Heart right ventricle (tissue), 16 donors: Measurements from ENCODE around the gene TAF1C. TPM values are rescaled to one million over a fixed set of nuclear protein-coding genes. Genes with fewer than 3 reads are reported as not detected.

Experiments used
- ATAC-seq, 8 donors: fragments of 200-7000 bp; cut with Tn5 transposase; one replicate each; pipeline ENCODE4 v1.9.1; 2020; ENCODE audit warnings: mild to moderate bottlenecking in 8 of 8, moderate library complexity in 8 of 8, moderate number of reproducible peaks in 1 of 8
- DNase-seq, 2 donors: peaks; one replicate each; pipeline ENCODE4 v3.0.0-alpha.2; 2020
- H3K27ac ChIP-seq, 10 donors: fragments of 200-600 bp; sonication (generic) in 2 of 10; one replicate each; pipeline versions ENCODE4 v1.5.0 to v1.8.0; 2020 to 2022; ENCODE audit warnings: mild to moderate bottlenecking in 3 of 10
- H3K27me3 ChIP-seq, 7 donors: fragments of 200-600 bp; one replicate each; pipeline ENCODE4 v1.8.0; 2021 to 2022; ENCODE audit warnings: mild to moderate bottlenecking in 2 of 7
- H3K36me3 ChIP-seq, 9 donors: fragments of 200-600 bp; sonication (generic) in 1 of 9; one replicate each; pipeline versions ENCODE4 v1.5.0 to v1.8.0; 2020 to 2022; ENCODE audit warnings: mild to moderate bottlenecking in 2 of 9
- H3K4me1 ChIP-seq, 9 donors: fragments of 200-600 bp; sonication (generic) in 1 of 9; one replicate each; pipeline versions ENCODE4 v1.5.0 to v1.8.0; 2020 to 2022; ENCODE audit warnings: mild to moderate bottlenecking in 4 of 9
- H3K4me3 ChIP-seq, 10 donors: fragments of 200-600 bp; sonication (generic) in 2 of 10; one replicate each; pipeline versions ENCODE4 v1.5.0 to v1.8.0; 2020 to 2022; ENCODE audit warnings: mild to moderate bottlenecking in 7 of 10, moderate library complexity in 2 of 10
- H3K9me3 ChIP-seq, 11 donors: fragments of 200-600 bp in 10 of 11; sonication (generic) in 2 of 11; one replicate each; pipeline versions ENCODE4 v1.5.0 to v1.8.0; 2013 to 2022; ENCODE audit warnings: mild to moderate bottlenecking in 2 of 11, control low read depth in 1 of 11, moderate library complexity in 1 of 11
- CTCF ChIP-seq, 9 donors: fragments of 200-600 bp; sonication (generic) in 2 of 9; IDR thresholded peaks; one replicate each; pipeline versions ENCODE4 v1.5.0 to v1.8.0; 2021 to 2022; ENCODE audit warnings: antibody characterized with exemption in 9 of 9, mild to moderate bottlenecking in 5 of 9, moderate library complexity in 1 of 9
- WGBS, 2 donors: extraction: QIAGEN DNeasy Blood & Tissue Kit; methylation state at CpG; one replicate each; pipeline ENCODE4 v1.1.7; 2013; ENCODE audit warnings: inconsistent platforms in 1 of 2; 5-methylcytosine and 5-hydroxymethylcytosine counted together
- intact Hi-C, 10 donors: fragments of 100-400 bp; cut with DNase I; formaldehyde crosslinking; loops; one replicate each; pipeline versions ENCODE4 v1.11.1 to v1.14.2; 2022
- polyA plus RNA-seq, 2 donors: library from polyadenylated mRNA; stranded (reverse); fragments of 200-250 nt; gene quantifications; one replicate each; pipeline ENCODE4 v1.2.3, GENCODE V29; 2013
- total RNA-seq, 10 donors: library from RNA; stranded (reverse); fragmentation: NEBNext Ultra II Directional in 3 of 10; extraction: Animal tissue kit (Norgen Biotek cat#: 25700) in 3 of 10; gene quantifications; one replicate each; pipeline versions ENCODE4 v1.2.1 to v1.2.4, GENCODE V29; 2021 to 2023
- donor health status: Arrhythmogenic right ventricular cardiomyopathy.
- donor health status: ischemic (EF 13 %, LVEDD 7.1; RV severe dilation, severe dysfunction).
- donor health status: healthy with polysubstance abuse.
- donor health status: DM: no; HTN: yes; CAD: no.
- donor health status: DM: no; HTN: no; CAD: no.
- donor health status: ischemic (EF 25% LVEDD 6.9; RV normal size, moderate dysfunction).
- donor health status: ischemic (EF 25% LVEDD 5.7; RV mildly dilated, moderate dysfunction).
- donor health status: healthy.
- donor health status: DM: yes; HTN: yes; CAD: no.
- donor health status: Ischemic cardiomyopathy.
- donor health status: ischemic (EF 35%, LVEDD 5.7; RV mildly dilated, moderate dysfunction).
- donor health status: nonischemic (EF 11% LVEDD 7.7; RV severe dilation, severe dysfunction).
- donor health status: DM: yes; HTN: yes; CAD: no.
- donor health status: PGD.
- donor health status: ischemic (EF 29% LVEDD 5.4; RV normal size, mild dysfunction).
- donor health status: nonischemic (EF 23%, LVEDD 6.1; RV moderate dilation, normal function).

TAF1C gene
- total and polyA plus RNA-seq, 12 donors = 14.2 to 76.7 (median 21.6) TPM

DNA sequence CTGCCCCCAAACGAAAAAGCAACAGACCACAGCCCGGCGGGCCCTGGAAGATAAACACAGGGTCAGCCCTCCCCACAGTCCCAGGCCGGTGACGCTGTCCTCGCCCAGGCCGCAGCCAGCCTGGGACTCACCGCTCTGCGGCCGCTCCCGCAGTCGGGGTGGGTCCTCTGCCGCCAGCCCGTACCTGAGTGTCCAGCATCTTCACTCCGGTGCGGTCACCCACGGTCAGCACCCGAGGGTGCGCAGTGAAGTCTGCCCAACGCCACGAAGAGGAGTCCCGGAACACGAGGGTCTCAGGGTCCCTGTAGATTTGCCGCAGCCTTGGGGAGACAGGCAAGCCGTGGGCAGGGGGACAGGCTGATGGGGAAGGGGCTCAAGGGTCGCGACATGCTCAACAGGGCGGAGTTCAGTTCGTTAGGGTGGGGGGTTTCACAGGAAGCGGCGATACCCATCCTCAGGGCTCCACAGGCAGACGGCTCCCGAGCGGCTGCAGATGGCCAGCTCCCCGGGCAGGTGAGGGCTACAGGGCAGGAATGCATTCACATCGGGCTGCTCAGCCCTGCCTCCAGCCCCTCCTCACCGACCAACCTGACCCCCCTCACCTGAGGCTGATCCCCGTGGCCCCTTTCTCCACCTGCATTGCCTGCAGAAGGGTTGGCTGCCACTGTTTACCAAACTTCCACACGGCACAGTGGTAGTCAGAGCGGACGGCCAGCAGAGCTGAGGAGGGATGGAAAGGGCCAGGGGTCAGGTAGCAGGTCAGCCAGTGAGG is 5.5 kb downstream of the TAF1C start:
- WGBS, 2 donors = 94 to 97% methylated on average over 40 to 41 of the region's 41 CpGs
- ATAC-seq (no peak), DNase-seq (no peak)
- intact Hi-C loops = loop anchor here in 4 of 10 donors (5.0 to 10.0 kb wide), 4 partner anchors 34 to 303 kb away; partner anchors contain the start of genes NECAB2 (in 2 of the 4), DNAAF1 (in 1 of the 4) and HSDL1 (in 1 of the 4)
- peaks cover 0 to 80% (median 43%) of the 10 kb centered on the region in 9 donors for H3K36me3 ChIP-seq
- peak overlapping the region in 4 of 10 donors; percentile 21 to 87 (median 54) for H3K27ac ChIP-seq
- no peak overlapping the region for H3K4me3 ChIP-seq
- no peaks in the 10 kb centered on the region for H3K9me3 ChIP-seq
- no peak for TF ChIP-seq CTCF (IDR thresholded peaks at IDR 0.05)
- H3K27me3 ChIP-seq = no peaks in the 10 kb centered on the region
- peaks cover 34 to 91% (median 54%) of the 10 kb centered on the region in 9 donors for H3K4me1 ChIP-seq

DNA sequence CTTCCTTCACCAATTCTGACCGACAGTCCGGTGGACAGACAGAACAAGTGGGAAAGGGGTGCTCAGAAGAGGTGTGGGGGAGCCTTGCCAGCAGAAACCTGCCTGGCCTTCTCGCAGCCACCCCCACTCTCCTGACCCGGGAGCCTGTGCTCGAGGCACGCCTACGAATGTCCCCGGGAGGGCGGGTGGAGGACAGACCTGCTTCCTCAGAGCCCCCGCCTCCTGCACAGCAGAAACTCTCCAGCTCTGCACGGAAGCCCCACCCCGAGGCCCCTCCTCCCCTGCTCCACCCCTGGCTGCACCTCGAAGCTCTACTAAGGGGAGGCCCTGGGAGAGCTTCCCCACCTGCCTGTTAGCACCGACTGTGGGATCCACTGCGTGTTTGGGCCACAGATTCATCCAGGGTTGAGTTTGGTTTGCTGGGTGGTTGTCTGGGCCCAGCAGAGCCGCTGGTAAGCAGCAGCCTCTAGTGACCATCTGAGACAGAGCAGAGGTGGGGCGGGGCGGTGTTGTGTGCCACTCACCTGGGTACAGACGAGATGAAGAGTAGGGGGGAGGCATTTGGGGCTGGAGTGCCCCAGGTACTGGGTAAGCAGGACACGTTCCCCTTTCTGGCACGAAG is 6.2 kb downstream of the TAF1C start:
- Histone ChIP-seq H3K4me1 (peaks cover 38 to 91% (median 55%) of the 10 kb centered on the region in 9 donors), H3K36me3 (peaks cover 0 to 80% (median 43%) of the 10 kb centered on the region in 9 donors), H3K4me3 (peak overlapping the region in 1 of 10 donors; percentile 13), H3K27me3 (no peaks in the 10 kb centered on the region), H3K27ac (peak overlapping the region in 8 of 10 donors; percentile 21 to 87 (median 44)), H3K9me3 (no peaks in the 10 kb centered on the region)
- TF ChIP-seq CTCF (IDR thresholded peaks at IDR 0.05) = no peak
- intact Hi-C loops = loop anchor here in 4 of 10 donors (5.0 to 10.0 kb wide), 4 partner anchors 33 to 304 kb away; partner anchors contain the start of genes NECAB2 (in 2 of the 4), DNAAF1 (in 1 of the 4) and HSDL1 (in 1 of the 4)
- WGBS, 2 donors = 74 to 76% methylated on average over 20 to 21 of the region's 21 CpGs
- peak in 1 of 2 donors; percentile 48 for DNase-seq
- ATAC-seq = peak in 3 of 8 donors; percentile 10 to 32 (median 22)

GRCh38 chr16:84179612-84180320 is 7.1 kb downstream of the TAF1C start:
- peaks cover 0 to 73% (median 43%) of the 10 kb centered on the region in 9 donors for H3K36me3 ChIP-seq
- H3K4me3 ChIP-seq = peak overlapping the region in 1 of 10 donors; percentile 13
- intact Hi-C loops = loop anchor here in 7 of 10 donors (5.0 to 10.0 kb wide), 8 partner anchors 32 to 352 kb away; partner anchors contain the start of genes NECAB2 (in 4 of the 7), DNAAF1 (in 1 of the 7), HSDL1 (in 1 of the 7) and MBTPS1 (in 1 of the 7)
- peaks cover 37 to 89% (median 54%) of the 10 kb centered on the region in 9 donors for H3K4me1 ChIP-seq
- no peak for TF ChIP-seq CTCF (IDR thresholded peaks at IDR 0.05)
- H3K27me3 ChIP-seq = no peaks in the 10 kb centered on the region
- ATAC-seq (no peak), DNase-seq (no peak)
- H3K9me3 ChIP-seq = no peaks in the 10 kb centered on the region
- peak overlapping the region in 7 of 10 donors; percentile 16 to 87 (median 43) for H3K27ac ChIP-seq
- 69 to 83% methylated on average over 33 of the region's 33 CpGs for WGBS, 2 donors
